SK-N-MC (cell line): ENCODE measurements around the gene SLC26A2.

Experiments used
- EZH2 ChIP-seq: fragments of 200-600 bp; sonication (generic); IDR thresholded peaks from one replicate; pipeline ENCODE4 v1.6.1; 2017; ENCODE audit warnings: antibody characterized with exemption
- POLR2AphosphoS5 ChIP-seq: IDR thresholded peaks from 2 replicates; pipeline ENCODE4 v1.6.1; 2012; ENCODE audit warnings: mild to moderate bottlenecking, low read depth, low read length, borderline replicate concordance

- no peak for TF ChIP-seq POLR2AphosphoS5
- TF ChIP-seq EZH2, result no peak
Observed at GRCh38 chr5:149999866-150000255, 39.3 kb downstream of the SLC26A2 start.
